OCI-LY1 (cell line): ENCODE data around the gene FIBP.

Source experiments
- H2AFZ ChIP-seq: fragments of 200-600 bp; sonication (generic), shearing (Covaris generic); 2 replicates; pipeline ENCODE4 v1.6.0; 2014; ENCODE audit warnings: antibody characterized with exemption, mild to moderate bottlenecking, low read length
- H3F3A ChIP-seq: fragments of 200-600 bp; sonication (generic), shearing (Covaris generic); 2 replicates; pipeline ENCODE4 v1.6.0; 2014; ENCODE audit warnings: mild to moderate bottlenecking, antibody characterized with exemption, low read length, moderate library complexity; ENCODE audit not compliant: insufficient read depth
- H3K27ac ChIP-seq: fragments of 200-600 bp; sonication (generic); 2 replicates; pipeline ENCODE4 v1.5.1; 2014; ENCODE audit warnings: low read length, mixed run types, mild to moderate bottlenecking, low read depth; ENCODE audit not compliant: poor library complexity, severe bottlenecking
- H3K27me3 ChIP-seq: fragments of 200-600 bp; sonication (generic); 2 replicates; pipeline ENCODE4 v1.6.0; 2014; ENCODE audit warnings: antibody characterized with exemption, mild to moderate bottlenecking, low read length, moderate library complexity; ENCODE audit not compliant: insufficient read depth
- H3K36me3 ChIP-seq: fragments of 200-600 bp; sonication (generic); 2 replicates; pipeline ENCODE4 v1.6.1; 2014; ENCODE audit warnings: mild to moderate bottlenecking, antibody characterized with exemption, low read length, moderate library complexity, mixed read lengths; ENCODE audit not compliant: insufficient read depth
- H3K4me1 ChIP-seq: fragments of 200-600 bp; sonication (generic); 2 replicates; pipeline ENCODE4 v1.5.1; 2014; ENCODE audit warnings: mild to moderate bottlenecking, low read length, moderate library complexity; ENCODE audit not compliant: insufficient read depth, severe bottlenecking
- H3K4me2 ChIP-seq: fragments of 200-600 bp; sonication (generic), shearing (Covaris generic); 2 replicates; pipeline ENCODE4 v1.6.1; 2014; ENCODE audit warnings: low read length
- H3K4me3 ChIP-seq: fragments of 200-600 bp; sonication (generic); 2 replicates; pipeline ENCODE4 v1.5.1; 2014; ENCODE audit warnings: low read length, low read depth, mild to moderate bottlenecking, mixed read lengths; ENCODE audit not compliant: poor library complexity, severe bottlenecking
- H3K79me2 ChIP-seq: fragments of 200-600 bp; shearing (Covaris generic); 2 replicates; pipeline ENCODE4 v1.6.1; 2016; ENCODE audit warnings: mixed run types, low read length, mixed read lengths; ENCODE audit not compliant: insufficient read depth
- H3K9ac ChIP-seq: fragments of 200-600 bp; sonication (generic), shearing (Covaris generic); 2 replicates; pipeline ENCODE4 v1.6.1; 2014; ENCODE audit warnings: mild to moderate bottlenecking, low read length, mixed read lengths
- H3K9me2 ChIP-seq: fragments of 200-600 bp; sonication (generic), shearing (Covaris generic); 2 replicates; pipeline ENCODE4 v1.6.1; 2014; ENCODE audit warnings: low read depth, mild to moderate bottlenecking, low read length, mixed read lengths
- H3K9me3 ChIP-seq: fragments of 200-600 bp; shearing (Covaris generic); 2 replicates; pipeline ENCODE4 v1.6.1; 2014; ENCODE audit warnings: low read length, mixed read lengths
- H4K20me1 ChIP-seq: fragments of 200-600 bp; sonication (generic), shearing (Covaris generic); 2 replicates; pipeline ENCODE4 v1.6.0; 2016; ENCODE audit warnings: mild to moderate bottlenecking, low read length; ENCODE audit not compliant: insufficient read depth
- CTCF ChIP-seq: fragments of 200-600 bp; sonication (generic), shearing (Covaris generic); IDR thresholded peaks from 2 replicates; pipeline ENCODE4 v1.5.1; 2017; ENCODE audit warnings: mild to moderate bottlenecking, antibody characterized with exemption, low read length, moderate library complexity, mixed read lengths
- EZH2 ChIP-seq: fragments of 200-600 bp; sonication (generic), shearing (Covaris generic); IDR thresholded peaks from 2 replicates; pipeline ENCODE4 v1.8.0; 2017; ENCODE audit warnings: borderline replicate concordance, mixed run types, mild to moderate bottlenecking, antibody characterized with exemption, low read length, moderate library complexity, mixed read lengths

The FIBP gene

GRCh38 chr11:65890324-65891218 lies 2.3 kb upstream of the FIBP start, which contains the start of gene CCDC85B:
TSS of gene CCDC85B (plus strand) at chr11:65890673. CDS start at chr11:65890784, 111 bp downstream.
- Histone ChIP-seq H3K27ac (peak within 1 kb of the TSS; percentile 70), H3F3A (peaks cover 5% of the 10 kb centered on the region), H3K27me3 (no peaks in the 10 kb centered on the region), H3K9ac (peak within 1 kb of the TSS; percentile 85), H3K4me2 (peak within 1 kb of the TSS; percentile 100), H3K4me3 (peak within 1 kb of the TSS; percentile 98), H2AFZ (no peak within 1 kb of the TSS), H3K9me2 (no peaks in the 10 kb centered on the region), H3K79me2 (no peaks in the 10 kb centered on the region), H4K20me1 (no peaks in the 10 kb centered on the region), H3K9me3 (no peaks in the 10 kb centered on the region), H3K36me3 (peaks cover 11% of the 10 kb centered on the region; the same call in 1 of the 2 replicates), H3K4me1 (peaks cover 63% of the 10 kb centered on the region)
- TF ChIP-seq CTCF (peak; percentile 16; the same call in 1 of the 2 replicates), EZH2 (no peak)

GRCh38 chr11:65887723-65888162 lies 528 bp downstream of the FIBP start:
- Histone ChIP-seq H3K9ac (peak overlapping the region; percentile 90), H3K36me3 (peaks cover 35% of the 10 kb centered on the region), H3K4me3 (peak overlapping the region; percentile 98), H3K79me2 (no peaks in the 10 kb centered on the region), H3K4me2 (peak overlapping the region; percentile 100), H3K27ac (peak overlapping the region; percentile 28), H3K9me3 (no peaks in the 10 kb centered on the region), H3K9me2 (no peaks in the 10 kb centered on the region), H4K20me1 (no peaks in the 10 kb centered on the region), H2AFZ (no peak overlapping the region), H3K27me3 (no peaks in the 10 kb centered on the region), H3K4me1 (peaks cover 52% of the 10 kb centered on the region), H3F3A (peaks cover 5% of the 10 kb centered on the region)
- TF ChIP-seq EZH2, result no peak
- no peak for TF ChIP-seq CTCF

GRCh38 chr11:65886826-65887722 lies 1.2 kb downstream of the FIBP start:
- Histone ChIP-seq H3F3A (peaks cover 5% of the 10 kb centered on the region), H3K4me2 (peak overlapping the region; percentile 100), H3K27me3 (no peaks in the 10 kb centered on the region), H3K36me3 (peaks cover 41% of the 10 kb centered on the region), H3K4me1 (peaks cover 46% of the 10 kb centered on the region), H3K9me2 (no peaks in the 10 kb centered on the region), H3K9me3 (no peaks in the 10 kb centered on the region), H3K9ac (peak overlapping the region; percentile 90), H3K27ac (peak overlapping the region; percentile 28), H3K4me3 (peak overlapping the region; percentile 98), H4K20me1 (no peaks in the 10 kb centered on the region), H3K79me2 (no peaks in the 10 kb centered on the region), H2AFZ (no peak overlapping the region)
- TF ChIP-seq CTCF, result no peak
